Kidney (tissue), 22 donors: Measurements from ENCODE around the gene C17orf58. TPM values are rescaled to one million over a fixed set of nuclear protein-coding genes. Genes with fewer than 3 reads are reported as not detected.
"Not testable (repeated sequence)": the region's sequence is repeated elsewhere in the genome, so short reads cannot be mapped to it uniquely, and the experiment has no call there.

Experiments
- DNase-seq, 5 donors: peaks; one replicate each; pipeline ENCODE4 v3.0.0-alpha.2; 2013 to 2020
- FAIRE-seq: peaks from 2 replicates; lab custom pipeline; 2012; peaks lifted over from hg19 to GRCh38; lab: Jason Lieb, UNC
- H3K27ac ChIP-seq, 2 donors: one replicate each; pipeline ENCODE4 v1.7.0; 2013; ENCODE audit warnings: low read depth in 2 of 2, low read length in 2 of 2, inconsistent platforms in 1 of 2
- H3K27me3 ChIP-seq: one replicate; pipeline ENCODE4 v1.7.1; 2013; ENCODE audit warnings: low read length, inconsistent platforms; ENCODE audit not compliant: control insufficient read depth, insufficient read depth
- H3K36me3 ChIP-seq, 3 donors: one replicate each; pipeline versions ENCODE4 v1.7.0 to v1.7.1; 2013; ENCODE audit warnings: low read length in 3 of 3, control low read depth in 1 of 3, inconsistent platforms in 1 of 3; ENCODE audit not compliant: insufficient read depth in 3 of 3, control insufficient read depth in 2 of 3
- H3K4me1 ChIP-seq, 3 donors: one replicate each; pipeline versions ENCODE4 v1.7.0 to v1.7.1; 2013; ENCODE audit warnings: low read length in 3 of 3, inconsistent platforms in 1 of 3, low read depth in 1 of 3; ENCODE audit not compliant: control insufficient read depth in 2 of 3, insufficient read depth in 2 of 3
- H3K4me3 ChIP-seq, 3 donors: one replicate each; pipeline versions ENCODE4 v1.7.0 to v1.8.1; 2013; ENCODE audit warnings: low read length in 3 of 3, control low read depth in 1 of 3, inconsistent platforms in 1 of 3
- H3K9ac ChIP-seq, 3 donors: one replicate each; pipeline versions ENCODE4 v1.7.0 to v1.7.1; 2013; ENCODE audit warnings: low read length in 3 of 3, control low read depth in 1 of 3, inconsistent platforms in 1 of 3
- H3K9me3 ChIP-seq, 3 donors: one replicate each; pipeline versions ENCODE4 v1.7.0 to v1.7.1; 2013; ENCODE audit warnings: low read length in 3 of 3, control low read depth in 1 of 3, inconsistent platforms in 1 of 3; ENCODE audit not compliant: control insufficient read depth in 2 of 3, insufficient read depth in 1 of 3
- CTCF ChIP-seq: IDR thresholded peaks from 3 replicates; pipeline ENCODE4 v1.5.1; 2012; ENCODE audit warnings: mild to moderate bottlenecking, moderate library complexity, borderline replicate concordance; ENCODE audit not compliant: insufficient read depth; ENCODE audit errors: extremely low read depth
- intact Hi-C: fragments of 100-400 bp; cut with DNase I; formaldehyde crosslinking; loops from one replicate; pipeline ENCODE4 v1.11.1; 2022
- long read RNA-seq, 10 donors: library from polyadenylated mRNA in 1 of 10; unstranded in 1 of 10; transcript quantifications; one replicate each; pipeline ENCODE4 v2.0.0 and lab custom pipeline, GENCODE V29; 2021 to 2026
- polyA plus RNA-seq: library from polyadenylated mRNA; stranded (reverse); fragments of 350-450 nt; fragmentation: Illumina TruSeq; extraction: RNeasy Lipid Tissue Mini Kit (QIAGEN cat#74804); gene quantifications from one replicate; pipeline ENCODE4 v1.2.3, GENCODE V29; 2014; ENCODE audit warnings: low read depth, low replicate concordance; ENCODE audit not compliant: insufficient read depth
- total RNA-seq: library from RNA; stranded (reverse); fragmentation: NEBNext Ultra II Directional; extraction: Animal tissue kit (Norgen Biotek cat#: 25700); gene quantifications from one replicate; pipeline ENCODE4 v1.2.1, GENCODE V29; 2021
- donor health status: control.
- donor health status: control.
- donor health status: control.
- donor health status: control.
- donor health status: control.
- donor health status: DM: yes; HTN: yes; CAD: no.
- donor health status: Normal renal cell carcinoma (clear cell type).

Gene C17orf58
- total RNA-seq (11.1 TPM), polyA plus RNA-seq (10.0 TPM)
- long read RNA-seq, donor 1, transcript C17orf58-203 (2 exons, 1,654 nt): major isoform, 6 of 11 reads
- long read RNA-seq, donor 1, partial matches to known transcripts: 0 of 11 reads
- long read RNA-seq, donor 1, other reads (novel, unspliced or antisense): 0 of 11 reads
- long read RNA-seq, donor 2, partial matches to known transcripts: 10 of 14 reads
- long read RNA-seq, donor 2, other reads (novel, unspliced or antisense): 0 of 14 reads
- long read RNA-seq, donor 3, partial matches to known transcripts: 6 of 10 reads
- long read RNA-seq, donor 3, other reads (novel, unspliced or antisense): 0 of 10 reads
- long read RNA-seq, donor 4, partial matches to known transcripts: 0 of 5 reads
- long read RNA-seq, donor 4, other reads (novel, unspliced or antisense): 0 of 5 reads
- long read RNA-seq, donor 5: 0 reads
- long read RNA-seq, donor 6, transcript C17orf58-202 (3 exons, 1,082 nt): major isoform, 5 of 5 reads
- long read RNA-seq, donor 6, partial matches to known transcripts: 0 of 5 reads
- long read RNA-seq, donor 6, other reads (novel, unspliced or antisense): 0 of 5 reads
- long read RNA-seq, donor 7, partial matches to known transcripts: 6 of 12 reads
- long read RNA-seq, donor 7, other reads (novel, unspliced or antisense): 2 of 12 reads
- long read RNA-seq, donor 8, transcript C17orf58-202 (3 exons, 1,082 nt): major isoform, 8 of 11 reads
- long read RNA-seq, donor 8, partial matches to known transcripts: 0 of 11 reads
- long read RNA-seq, donor 8, other reads (novel, unspliced or antisense): 0 of 11 reads
- long read RNA-seq, donor 9, transcript C17orf58-203 (2 exons, 1,654 nt): major isoform, 5 of 8 reads
- long read RNA-seq, donor 9, partial matches to known transcripts: 0 of 8 reads
- long read RNA-seq, donor 9, other reads (novel, unspliced or antisense): 0 of 8 reads
- long read RNA-seq, donor 10, partial matches to known transcripts: 0 of 8 reads
- long read RNA-seq, donor 10, other reads (novel, unspliced or antisense): 0 of 8 reads

DNA sequence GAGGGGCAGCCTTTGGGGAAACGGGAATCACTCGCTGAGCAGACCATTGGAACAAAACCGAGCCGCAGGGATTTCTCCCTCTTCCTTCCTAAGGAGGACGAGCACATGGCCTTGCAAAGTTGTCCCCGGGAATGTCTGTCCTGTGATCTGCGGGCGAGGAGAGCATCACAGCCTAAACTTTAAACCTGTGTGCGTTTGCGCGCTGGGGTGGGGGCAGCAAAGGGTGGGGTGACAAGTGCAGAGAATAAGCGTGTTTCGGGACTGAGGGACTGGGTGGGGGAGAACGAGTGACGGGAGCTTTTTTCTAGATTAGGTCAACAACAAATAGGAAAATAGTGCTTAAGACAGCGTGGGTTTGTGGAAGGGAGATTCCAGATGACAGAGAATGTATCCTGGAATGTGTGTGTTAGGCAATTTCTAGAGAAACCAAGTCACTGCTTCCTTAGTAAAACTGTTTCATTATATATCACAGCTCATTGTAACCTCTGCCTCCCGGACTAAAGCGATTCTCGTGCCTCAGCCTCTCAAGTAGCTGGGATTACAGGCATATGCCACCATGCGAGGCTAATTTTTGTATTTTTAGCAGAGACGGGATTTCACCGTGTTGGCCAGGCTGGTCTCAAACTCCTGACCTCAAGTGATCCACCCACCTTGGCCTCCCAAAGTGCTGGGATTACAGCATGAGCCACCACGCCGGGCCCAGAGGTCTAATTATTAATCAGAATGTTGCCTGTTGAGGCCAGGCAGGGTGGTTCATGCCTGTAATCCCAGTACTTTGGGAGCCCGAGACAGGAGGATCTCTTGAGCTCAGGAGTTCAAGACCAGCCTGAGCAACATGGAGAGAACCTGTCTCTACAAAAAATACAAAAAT lies at the start of gene C17orf58:
Gene C17orf58 (minus strand): TSS at position 169 of the 871 bp plus-strand sequence. CDS start 271 bp downstream, outside the sequence.
- H3K36me3 ChIP-seq, H3K27me3 ChIP-seq, H3K9me3 ChIP-seq, intact Hi-C loops, H3K4me1 ChIP-seq, H3K27ac ChIP-seq, FAIRE-seq: not testable (repeated sequence)
- Histone ChIP-seq H3K9ac (peak within 1 kb of the TSS in 2 of 3 donors; percentile 3 to 65), H3K4me3 (peak within 1 kb of the TSS; percentile 35 to 78 (median 74))
- DNase-seq: peak in 3 of 5 donors; percentile 36 to 57 (median 39)

- FAIRE-seq: no peak
- no peak overlapping the region for H3K27ac ChIP-seq
- peak in 2 of 5 donors; percentile 49 to 51 for DNase-seq
- H3K9me3 ChIP-seq: no peaks in the 10 kb centered on the region
- H3K27me3 ChIP-seq: no peaks in the 10 kb centered on the region
- intact Hi-C loops: no loop called here
- peaks cover 0 to 6% (median 5%) of the 10 kb centered on the region in 3 donors for H3K4me1 ChIP-seq
- no peak for TF ChIP-seq CTCF
- H3K36me3 ChIP-seq: peaks cover 0 to 6% (median 2%) of the 10 kb centered on the region in 3 donors
- H3K9ac ChIP-seq: peak overlapping the region; percentile 59 to 76 (median 73)
- peak overlapping the region; percentile 72 to 84 (median 82) for H3K4me3 ChIP-seq
Measured at GRCh38 chr17:68036304-68037147, 40.3 kb upstream of the C17orf58 start.

DNA sequence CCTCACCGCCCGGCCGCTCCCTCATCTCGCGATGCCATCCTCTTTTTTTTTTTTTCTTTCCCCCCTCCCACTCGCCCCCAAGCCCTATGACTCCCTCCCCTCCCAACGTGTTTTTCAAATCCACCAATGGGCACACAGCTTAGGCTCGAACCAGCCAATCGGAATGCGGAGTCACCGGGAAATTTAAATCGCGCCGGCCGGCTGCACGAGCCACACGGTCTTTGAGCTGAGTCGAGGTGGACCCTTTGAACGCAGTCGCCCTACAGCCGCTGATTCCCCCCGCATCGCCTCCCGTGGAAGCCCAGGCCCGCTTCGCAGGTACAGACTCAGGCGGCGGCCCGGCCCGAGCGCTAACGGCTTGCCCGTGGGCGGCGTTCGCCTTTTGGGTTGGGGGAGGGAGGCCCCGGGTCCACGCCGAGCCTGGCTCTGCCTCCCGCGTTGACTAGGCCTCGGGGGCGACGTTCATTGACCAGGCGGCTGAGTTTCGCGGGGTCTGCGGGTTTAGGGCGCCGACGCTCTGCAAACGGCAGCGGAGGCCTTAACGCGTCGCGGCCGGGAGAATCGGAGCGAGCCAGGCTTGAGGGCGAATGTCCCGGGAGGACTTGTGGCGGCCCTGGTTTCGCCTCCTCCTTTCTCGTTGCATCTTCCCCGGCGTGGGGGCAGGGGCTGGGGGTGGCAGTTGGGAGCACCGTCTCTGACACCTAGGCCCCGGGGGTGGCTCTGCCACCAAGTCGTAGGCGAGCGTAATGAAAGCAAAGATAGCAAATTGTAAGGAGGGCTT lies 39.4 kb upstream of the C17orf58 start, which contains the start of gene KPNA2:
Gene KPNA2 (plus strand): TSS at position 213 of the 781 bp plus-strand sequence. CDS start 1,398 bp downstream, outside the sequence.
- no peak for TF ChIP-seq CTCF
- DNase-seq (peak; percentile 96 to 99 (median 98)), FAIRE-seq (peak; percentile 54)
- Histone ChIP-seq H3K9me3 (no peaks in the 10 kb centered on the region), H3K4me1 (peaks cover 0 to 6% (median 5%) of the 10 kb centered on the region in 3 donors), H3K36me3 (peaks cover 0 to 6% (median 2%) of the 10 kb centered on the region in 3 donors), H3K27me3 (no peaks in the 10 kb centered on the region), H3K4me3 (peak within 1 kb of the TSS; percentile 72 to 84 (median 82)), H3K27ac (peak within 1 kb of the TSS; percentile 65 to 67), H3K9ac (peak within 1 kb of the TSS; percentile 59 to 76 (median 73))
- intact Hi-C loops: no loop called here
